Right renal cortex interstitium (tissue), 3 donors: ENCODE data around the gene GRIK1. TPM values are rescaled to one million over a fixed set of nuclear protein-coding genes. Genes with fewer than 3 reads are reported as not detected.

Source experiments
- DNase-seq, 3 donors: peaks; one replicate each; pipeline ENCODE4 v3.0.0-alpha.2; 2013; ENCODE audit warnings: low read depth in 3 of 3, low spot score in 2 of 3
- polyA plus RNA-seq, 3 donors: library from polyadenylated mRNA; unstranded; fragments of 120-200 nt; gene quantifications; one replicate each; pipeline ENCODE4 v1.2.1, GENCODE V29; 2013; ENCODE audit not compliant: insufficient read length in 3 of 3

The GRIK1 gene
- polyA plus RNA-seq, 3 donors, result 1.2 to 2.5 (median 1.5) TPM

- DNase-seq, result no peak
Measured at GRCh38 chr21:29650523-29651022, 289.2 kb downstream of the GRIK1 start.

- DNase-seq, result no peak
Measured at GRCh38 chr21:29649406-29649814, 290.4 kb downstream of the GRIK1 start.

- DNase-seq, result no peak
Measured at GRCh38 chr21:29648710-29649240, 291.0 kb downstream of the GRIK1 start.

GRCh38 chr21:29647353-29647781 lies 292.4 kb downstream of the GRIK1 start:
- DNase-seq, result no peak

- no peak for DNase-seq
Measured at GRCh38 chr21:29645666-29646553, 293.9 kb downstream of the GRIK1 start.

- DNase-seq, result no peak
Measured at GRCh38 chr21:29643289-29643688, 296.5 kb downstream of the GRIK1 start.

- no peak for DNase-seq
Measured at GRCh38 chr21:29642551-29643245, 297.1 kb downstream of the GRIK1 start.

GRCh38 chr21:29641635-29642550 lies 297.9 kb downstream of the GRIK1 start:
- DNase-seq, result no peak

GRCh38 chr21:29641001-29641634 lies 298.7 kb downstream of the GRIK1 start:
- DNase-seq, result no peak

- DNase-seq, result no peak
Measured at GRCh38 chr21:29640080-29640508, 299.7 kb downstream of the GRIK1 start.

GRCh38 chr21:29639366-29640079 lies 300.3 kb downstream of the GRIK1 start:
- DNase-seq, result no peak

GRCh38 chr21:29638761-29639327 lies 301.0 kb downstream of the GRIK1 start:
- DNase-seq, result no peak

GRCh38 chr21:29638138-29638537 lies 301.7 kb downstream of the GRIK1 start:
- no peak for DNase-seq

- DNase-seq, result no peak
Measured at GRCh38 chr21:29637553-29637952, 302.2 kb downstream of the GRIK1 start.

- DNase-seq, result no peak
Measured at GRCh38 chr21:29637134-29637533, 302.7 kb downstream of the GRIK1 start.

GRCh38 chr21:29634418-29634817 lies 305.4 kb downstream of the GRIK1 start:
- no peak for DNase-seq

GRCh38 chr21:29633756-29634155 lies 306.0 kb downstream of the GRIK1 start:
- no peak for DNase-seq

- DNase-seq, result no peak
Measured at GRCh38 chr21:29630441-29630840, 309.4 kb downstream of the GRIK1 start.

- no peak for DNase-seq
Measured at GRCh38 chr21:29627905-29628304, 311.9 kb downstream of the GRIK1 start.
